IPS-NIHi11 (cell line): ENCODE data around the gene GNA14.
"Not testable (repeated sequence)": the region's sequence is repeated elsewhere in the genome, so short reads cannot be mapped to it uniquely, and the experiment has no call there.

Experiments
- DNase-seq: peaks from one replicate; pipeline ENCODE4 v3.0.0; 2012; ENCODE audit warnings: mixed read lengths, low spot score

Gene GNA14

DNA sequence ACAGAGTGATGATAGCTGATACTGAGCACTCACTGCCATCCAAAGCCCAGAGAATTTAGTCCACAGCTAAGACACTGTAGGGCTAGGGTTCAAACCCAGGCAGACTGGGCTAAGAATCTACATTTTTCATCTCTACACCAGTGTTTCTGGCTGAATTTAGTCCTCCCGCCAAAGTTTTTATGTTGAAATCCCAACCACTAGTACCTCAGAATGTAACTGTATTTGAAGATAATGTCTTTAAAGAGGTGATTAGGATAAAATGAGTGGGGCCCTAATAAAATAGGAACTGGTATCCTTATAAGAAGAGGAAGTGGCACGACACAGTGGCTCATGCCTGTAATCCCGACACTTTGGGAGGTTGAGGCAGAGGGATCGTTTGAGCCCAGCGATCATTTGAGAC is 4.3 kb downstream of the GNA14 start:
- DNase-seq = no peak

DNA sequence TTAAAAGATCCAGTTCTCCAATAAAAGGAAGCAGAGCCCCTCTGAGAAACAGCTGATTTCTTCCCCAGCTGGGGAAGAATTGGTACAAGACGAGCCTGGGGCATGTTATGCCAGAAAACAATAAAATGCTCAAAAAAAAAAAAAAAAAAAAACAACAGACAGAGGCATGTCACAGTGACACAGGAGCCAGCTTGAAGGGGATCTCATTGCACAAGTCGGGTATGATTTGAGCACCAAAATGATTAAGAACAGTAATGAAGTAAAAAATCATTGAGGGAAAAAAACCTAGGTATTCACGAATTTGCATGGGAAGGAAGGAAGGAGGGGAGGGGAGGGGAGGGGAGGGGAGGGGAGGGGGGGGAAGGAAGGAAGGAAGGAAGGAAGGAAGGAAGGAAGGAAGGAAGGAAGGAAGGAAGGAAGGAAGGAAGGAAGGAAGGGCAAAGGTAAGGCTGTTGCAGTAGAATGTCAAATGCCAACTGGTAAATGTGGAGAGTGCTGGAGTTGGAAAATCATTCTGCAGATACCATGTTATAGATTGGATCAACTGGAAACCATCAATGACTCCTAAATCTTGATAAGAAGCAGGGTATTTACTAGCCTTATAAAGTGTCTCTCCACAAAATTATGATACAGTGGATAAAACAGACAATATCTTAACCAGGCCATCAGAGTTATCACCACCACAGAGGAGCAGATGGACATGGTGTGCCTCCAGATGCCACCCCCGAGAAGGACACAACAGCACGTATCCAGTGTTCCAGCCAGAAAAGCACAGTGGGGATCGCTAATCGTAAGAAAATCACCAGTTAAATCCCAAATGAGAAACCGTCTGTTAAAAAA is 7.2 kb downstream of the GNA14 start:
- no peak for DNase-seq

DNA sequence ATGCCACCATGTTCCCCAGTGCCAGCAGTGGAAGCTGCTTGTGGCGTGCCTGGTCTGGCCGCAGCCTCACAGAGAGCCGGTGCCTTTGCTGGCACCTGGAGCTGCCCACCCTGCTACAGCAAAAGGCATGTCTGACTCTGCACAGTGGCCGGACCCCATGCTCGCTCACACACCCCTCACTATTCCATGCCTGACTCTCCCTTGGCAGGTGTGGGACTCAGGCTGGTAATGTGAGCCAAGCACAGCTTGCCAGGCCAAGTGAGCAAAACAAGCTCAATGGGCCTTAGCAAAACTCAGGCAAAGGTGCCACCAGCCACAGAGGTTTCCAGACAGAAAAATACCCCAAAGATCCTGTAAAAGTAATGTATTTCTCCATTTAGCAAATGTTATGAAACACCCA is 15.5 kb downstream of the GNA14 start:
- no peak for DNase-seq

DNA sequence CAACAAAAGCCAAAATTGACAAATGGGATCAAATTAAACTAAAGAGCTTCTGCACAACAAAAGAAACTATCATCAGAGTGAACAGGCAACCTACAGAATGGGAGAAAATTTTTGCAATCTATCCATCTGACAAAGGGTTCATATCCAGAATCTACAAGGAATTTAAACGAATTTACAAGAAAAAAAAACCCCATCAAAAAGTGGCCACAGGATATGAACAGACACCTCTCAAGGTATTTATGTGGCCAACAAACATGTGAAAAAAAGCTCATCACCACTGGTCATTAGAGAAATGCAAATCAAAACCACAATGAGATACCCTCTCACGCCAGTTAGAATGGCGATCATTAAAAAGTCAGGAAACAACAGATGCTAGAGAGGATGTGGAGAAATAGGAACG is 19.3 kb downstream of the GNA14 start:
- not testable (repeated sequence) for DNase-seq

DNA sequence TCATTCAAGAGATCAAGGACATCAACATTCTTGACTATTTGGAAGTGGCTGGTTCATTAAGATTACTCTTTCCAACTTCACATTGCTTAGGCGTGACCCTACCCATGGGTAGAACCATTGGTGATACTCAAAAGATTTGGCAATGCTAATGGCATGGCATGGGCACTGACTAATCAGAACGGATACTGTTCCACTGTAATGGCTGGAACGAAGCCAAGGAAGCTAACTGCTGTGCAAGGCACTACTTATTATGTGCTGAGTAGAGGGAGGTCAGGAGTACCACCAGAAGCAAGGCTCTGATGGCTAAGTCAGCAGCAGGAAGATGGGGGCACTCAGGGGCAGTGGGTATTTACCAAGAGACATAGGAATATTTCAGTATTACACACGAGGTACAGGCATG is 31.9 kb downstream of the GNA14 start:
- DNase-seq = no peak

DNA sequence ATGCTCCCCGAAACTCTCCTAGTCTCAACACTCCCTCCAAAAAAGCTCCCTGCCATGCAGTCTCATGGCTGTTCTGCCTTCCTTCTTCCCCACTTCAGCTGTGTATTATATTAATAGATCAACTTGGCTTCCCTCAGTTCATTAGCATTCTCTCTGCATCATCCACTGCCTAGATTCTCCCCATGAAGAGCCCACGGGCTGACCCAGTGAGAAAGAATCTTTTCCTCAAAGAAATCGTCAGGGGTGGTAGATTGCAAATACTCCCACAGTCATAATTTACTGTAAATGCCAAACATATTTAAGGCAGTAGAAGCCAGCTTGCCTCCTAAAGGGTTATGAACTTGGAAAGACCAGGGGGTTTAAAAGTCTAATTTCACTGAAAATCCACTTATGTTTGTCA is 33.5 kb downstream of the GNA14 start:
- DNase-seq = no peak

DNA sequence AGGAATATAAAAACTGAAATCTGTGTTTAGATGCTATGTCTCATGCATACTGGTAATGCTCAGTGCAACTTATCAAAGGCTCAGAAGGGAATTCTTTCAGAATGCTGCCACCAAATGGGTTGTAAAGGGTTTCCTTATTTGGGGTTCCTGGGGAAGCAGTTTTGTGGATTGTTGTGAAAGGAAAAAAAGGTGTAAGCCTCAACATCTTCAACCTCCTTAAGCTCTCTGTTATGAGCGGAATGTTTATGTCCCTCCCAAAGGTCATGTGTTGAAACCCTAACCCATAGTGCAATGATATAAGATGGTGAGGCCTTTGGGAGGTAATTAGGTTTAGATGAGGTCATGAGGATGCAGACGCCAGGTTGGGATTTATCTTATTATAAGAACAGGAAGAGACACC is 41.6 kb downstream of the GNA14 start:
- no peak for DNase-seq

DNA sequence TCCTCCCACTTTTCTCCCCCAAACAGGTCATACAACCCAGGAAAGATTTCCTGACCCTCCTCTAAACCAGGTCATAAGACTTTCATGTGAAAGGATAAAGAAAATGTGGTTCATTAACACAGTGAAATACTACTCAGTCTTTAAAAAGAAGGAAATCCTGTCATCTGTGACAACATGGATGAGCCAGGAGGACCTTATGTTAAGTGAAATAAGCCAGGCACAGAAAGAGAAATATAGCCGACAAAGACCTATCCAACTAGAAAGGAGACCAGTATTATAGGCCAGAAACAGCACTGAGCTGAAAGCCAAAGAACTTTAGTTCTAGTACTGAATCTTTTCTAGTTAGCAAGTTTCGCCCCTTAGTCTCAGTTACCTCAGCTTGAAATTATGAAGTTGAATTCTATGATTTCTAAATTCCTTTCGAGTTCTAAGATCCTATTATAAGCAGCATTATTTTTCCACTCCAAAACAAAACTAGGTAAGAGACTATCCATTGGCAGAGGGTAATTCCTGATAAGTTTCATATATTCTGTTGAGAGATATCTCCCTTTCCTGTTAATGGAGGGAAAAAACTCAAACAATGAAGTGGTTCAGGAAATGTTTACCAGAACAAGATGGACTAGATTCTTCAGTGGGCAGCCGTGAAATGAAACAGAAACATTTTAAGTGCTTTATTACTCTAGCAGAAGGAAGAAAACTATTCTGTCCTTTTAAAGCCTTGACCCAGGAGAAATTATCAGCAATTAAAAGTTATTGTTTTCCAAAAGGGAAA is 42.5 kb downstream of the GNA14 start:
- no peak for DNase-seq

DNA sequence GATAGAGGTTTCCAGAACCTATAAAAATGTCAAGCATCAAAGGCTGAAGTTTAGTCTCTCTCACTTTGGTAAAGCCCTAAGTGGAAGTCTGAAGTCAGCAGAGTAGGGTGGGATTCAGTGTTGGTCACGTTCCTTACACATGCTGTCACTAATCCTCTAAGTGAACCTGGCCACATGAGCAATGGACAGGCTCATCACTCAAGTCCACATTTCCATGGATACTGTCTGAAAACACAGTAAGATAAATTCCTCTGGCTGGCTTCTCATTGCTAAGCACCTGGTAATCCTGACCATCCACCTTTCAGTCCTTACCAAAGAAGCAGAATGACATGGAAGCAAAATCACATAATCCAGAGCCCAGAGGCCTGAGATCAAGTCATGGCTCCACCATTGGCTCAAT is 43.8 kb downstream of the GNA14 start:
- DNase-seq = no peak

DNA sequence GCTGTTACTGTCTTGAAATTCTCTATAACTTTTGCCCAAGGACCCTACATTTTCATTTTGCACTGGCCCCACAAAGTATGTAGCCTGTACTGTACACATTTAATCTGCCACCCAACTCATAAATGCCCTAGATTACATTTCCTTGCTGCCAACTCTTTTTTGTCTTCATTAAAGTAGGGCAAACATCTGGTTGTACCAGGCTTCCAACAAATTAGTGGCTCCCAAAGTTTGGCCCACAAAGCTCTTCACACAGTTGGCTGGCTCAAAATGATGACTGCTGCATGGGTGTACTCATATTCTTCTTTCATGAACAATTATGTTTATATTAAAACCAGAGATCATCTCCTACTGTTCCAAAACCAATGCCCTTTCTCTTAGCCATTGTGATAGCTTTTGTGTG is 45.3 kb downstream of the GNA14 start:
- no peak for DNase-seq

DNA sequence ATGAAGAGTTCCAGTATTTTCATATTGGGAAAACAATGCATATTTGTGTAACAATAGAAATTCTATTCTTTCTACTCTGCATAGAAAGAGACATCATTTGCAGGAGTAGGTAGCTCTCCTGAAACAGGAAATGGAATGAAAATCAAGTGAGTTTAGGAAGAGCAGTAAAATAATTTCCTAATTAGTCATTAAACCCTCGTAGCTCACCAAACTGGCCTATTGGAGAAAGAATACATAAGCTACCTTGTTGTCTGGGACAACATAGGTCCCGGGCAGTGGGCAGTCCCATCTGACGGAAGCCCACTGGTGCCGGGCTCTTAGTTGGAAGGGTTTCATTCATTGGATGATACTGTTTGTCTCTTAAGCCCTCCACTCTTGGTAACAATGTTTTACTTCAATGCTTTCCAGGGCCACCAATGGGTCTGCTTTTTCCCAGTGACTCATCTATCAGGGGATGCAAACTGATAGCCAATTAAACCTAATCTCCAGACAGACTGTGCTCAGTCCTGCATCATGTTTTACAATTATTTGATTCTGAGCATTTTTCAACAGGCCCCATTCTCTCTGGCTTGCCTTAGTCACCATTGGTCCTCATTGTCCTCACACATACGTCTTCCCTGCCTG is 46.5 kb downstream of the GNA14 start:
- no peak for DNase-seq

DNA sequence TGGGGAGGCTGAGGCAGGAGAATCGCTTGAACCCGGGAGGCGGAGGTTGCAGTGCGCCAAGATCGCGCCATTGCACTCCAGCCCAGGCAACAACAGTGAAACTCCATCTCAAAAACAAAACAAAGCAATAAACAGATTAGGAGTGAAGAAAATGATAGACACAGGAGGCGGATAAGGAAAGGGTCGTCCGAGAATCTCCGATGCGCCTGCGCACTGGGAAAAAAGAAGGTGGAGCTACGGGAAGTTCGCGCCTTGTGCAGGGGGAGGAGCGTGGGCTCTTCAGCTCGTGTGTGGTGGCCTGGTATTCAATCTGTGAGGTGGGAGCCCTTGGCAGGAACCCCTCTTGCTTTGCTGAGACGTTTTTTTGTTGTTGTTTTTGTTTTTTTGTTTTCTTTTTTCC is 47.3 kb downstream of the GNA14 start:
- DNase-seq = no peak

DNA sequence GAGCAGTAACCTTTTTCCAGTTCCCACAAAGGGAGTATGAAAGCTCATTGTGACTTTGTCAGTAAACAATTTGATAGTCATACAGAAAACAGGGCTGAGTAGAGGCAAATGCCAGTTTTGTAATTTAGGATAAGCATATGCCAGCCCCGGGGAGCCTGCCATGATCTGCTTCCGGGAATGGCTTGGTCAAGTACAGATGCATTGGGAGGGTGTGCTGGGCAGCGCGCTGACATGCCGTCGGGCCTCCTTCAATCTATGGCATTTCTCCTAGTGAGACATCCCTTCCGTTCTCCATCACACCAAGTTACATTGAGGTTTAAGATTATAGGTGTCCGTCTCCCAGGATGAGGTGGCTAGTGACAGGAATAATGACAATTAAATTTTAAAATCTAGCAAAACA is 48.6 kb downstream of the GNA14 start:
- no peak for DNase-seq

DNA sequence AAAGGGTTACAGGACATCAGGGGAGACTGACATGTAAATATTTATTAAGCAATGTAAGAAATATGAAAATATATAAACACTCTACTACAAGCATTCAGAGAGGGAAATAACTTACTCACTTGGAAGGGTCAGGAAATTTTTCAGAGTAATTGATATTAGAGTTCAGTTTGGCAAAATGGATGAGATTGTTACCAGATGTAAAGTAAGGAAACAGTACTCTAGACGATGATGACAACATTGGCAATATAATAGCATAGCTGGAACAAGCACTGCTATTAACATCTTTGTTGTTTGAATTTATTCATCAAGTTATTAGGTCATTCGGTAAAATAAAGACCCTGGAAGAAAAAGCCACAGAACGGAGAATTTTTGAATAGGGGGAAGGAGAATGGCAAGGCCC is 49.1 kb downstream of the GNA14 start:
- DNase-seq = no peak

DNA sequence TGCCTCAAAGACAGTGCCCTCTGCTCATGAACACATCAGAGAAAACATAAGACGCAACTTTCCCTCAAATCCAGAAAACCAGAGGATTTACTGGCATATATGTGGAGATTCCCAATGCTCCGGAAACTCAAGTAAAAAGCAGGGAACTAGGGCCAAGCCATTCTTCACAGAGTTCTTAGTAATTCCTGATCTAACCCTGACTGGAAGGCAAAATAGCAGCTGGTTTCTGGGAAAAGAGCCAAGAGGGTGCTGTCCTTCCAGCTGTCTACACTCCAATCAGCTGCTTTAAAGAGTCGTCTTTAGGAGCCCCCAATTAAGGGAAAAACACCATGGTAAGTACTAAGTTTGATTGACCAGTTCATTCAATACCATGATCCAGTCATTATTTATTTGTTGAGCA is 49.6 kb downstream of the GNA14 start:
- no peak for DNase-seq

DNA sequence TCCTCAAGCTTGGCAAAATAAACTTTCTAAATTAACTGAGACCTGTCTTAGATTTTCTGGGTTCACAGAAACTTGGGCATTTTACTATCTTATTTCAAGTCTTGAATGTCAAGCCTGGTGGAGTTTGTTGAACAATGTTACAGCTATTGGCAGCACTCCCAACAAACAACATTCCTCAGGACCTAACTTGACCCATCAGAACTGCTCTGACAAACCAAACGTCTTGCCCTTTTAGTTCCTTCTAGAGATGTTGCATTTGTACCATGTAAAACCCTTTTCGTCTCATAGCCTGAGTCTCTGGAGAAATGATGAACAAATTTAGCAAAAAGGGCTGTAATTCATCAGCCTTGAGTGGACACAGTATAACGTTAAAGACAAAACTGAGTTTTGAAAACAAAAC is 51.1 kb downstream of the GNA14 start:
- DNase-seq = no peak

DNA sequence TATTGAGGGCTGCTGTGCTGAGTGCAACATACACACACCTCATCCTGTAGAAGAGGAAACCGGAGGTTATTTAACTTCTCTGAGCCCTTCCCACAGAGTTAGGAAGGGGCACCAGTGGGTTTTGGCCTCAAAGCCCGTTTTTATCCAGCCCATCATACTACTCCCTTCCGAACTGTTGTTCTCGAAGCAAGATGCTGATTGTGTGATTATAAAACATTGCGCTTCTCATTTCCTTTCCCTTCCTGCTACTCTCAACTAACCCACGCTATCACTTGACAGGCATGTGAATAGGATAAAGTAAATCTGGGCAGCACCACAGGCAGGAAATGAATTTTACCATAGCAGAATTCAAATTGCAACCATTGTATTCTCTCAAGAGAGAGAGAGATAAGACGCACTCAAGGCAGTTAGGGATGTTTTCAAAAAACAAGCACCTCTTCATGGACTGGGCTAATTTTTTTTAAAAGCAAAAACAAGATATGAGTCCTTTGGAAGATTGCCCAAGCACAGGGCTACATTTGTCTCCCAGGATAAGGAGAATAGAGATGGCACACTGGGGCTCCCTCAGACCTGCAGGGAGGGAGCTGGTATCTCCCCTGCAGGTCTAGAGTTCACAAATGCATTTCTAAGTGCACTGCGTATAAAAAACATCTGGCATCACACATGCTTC is 52.6 kb downstream of the GNA14 start:
- no peak for DNase-seq

DNA sequence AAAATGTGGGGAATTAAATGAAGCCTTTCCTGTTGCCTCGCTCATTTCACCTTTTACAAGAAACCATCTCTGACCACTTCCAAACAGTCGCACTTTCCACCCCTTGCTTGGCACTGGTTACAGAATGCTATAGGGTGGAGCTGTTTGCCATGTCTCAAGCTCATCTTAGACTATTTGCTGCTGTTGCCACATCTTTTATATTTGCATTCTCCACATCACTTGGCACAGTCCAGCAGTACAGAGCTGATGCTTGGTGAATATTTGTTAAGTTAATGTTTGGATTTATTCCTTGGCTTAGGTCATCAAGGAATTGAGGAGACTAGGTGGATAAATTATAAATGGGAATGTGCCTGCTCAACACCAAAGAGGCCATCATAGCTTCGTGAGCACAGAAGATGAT is 53.2 kb downstream of the GNA14 start:
- no peak for DNase-seq

DNA sequence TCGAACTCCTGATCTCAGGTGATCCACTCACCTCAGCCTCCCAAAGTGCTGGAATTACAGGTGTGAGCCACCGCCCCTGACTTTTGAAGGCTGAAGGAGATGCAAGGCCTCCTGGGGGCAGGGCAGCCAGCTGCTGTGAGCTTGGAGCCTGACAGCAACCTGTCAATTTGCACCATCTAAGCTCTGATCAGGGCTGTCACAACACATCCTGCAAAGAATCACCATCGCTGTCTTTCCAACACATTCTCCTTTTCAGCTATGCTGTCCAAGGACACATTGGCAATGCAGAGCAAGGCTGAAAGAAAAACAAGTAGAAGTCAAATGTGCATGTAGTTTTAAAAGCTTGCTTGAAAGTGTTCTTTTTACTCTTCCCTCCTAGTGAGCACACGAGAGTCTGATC is 54.6 kb downstream of the GNA14 start:
- no peak for DNase-seq

DNA sequence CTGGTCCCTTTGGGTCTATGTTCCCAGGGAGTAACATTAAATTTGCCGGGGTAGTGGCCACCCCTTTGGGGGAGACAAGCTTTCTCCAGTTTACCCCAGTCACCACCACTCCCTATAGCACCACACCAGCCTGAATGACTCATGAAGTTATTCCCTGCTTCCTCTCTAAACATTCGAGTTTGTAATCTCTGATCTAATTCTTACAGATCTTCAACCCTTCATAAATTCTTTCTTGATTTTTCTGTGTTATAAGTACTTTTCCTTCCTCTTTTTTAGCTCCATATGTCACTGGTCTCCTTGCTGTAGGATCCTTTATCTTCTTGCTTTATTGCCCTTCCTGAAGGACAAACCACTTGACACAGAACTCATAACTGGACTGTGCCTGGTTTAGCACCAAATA is 55.6 kb downstream of the GNA14 start:
- DNase-seq = no peak

DNA sequence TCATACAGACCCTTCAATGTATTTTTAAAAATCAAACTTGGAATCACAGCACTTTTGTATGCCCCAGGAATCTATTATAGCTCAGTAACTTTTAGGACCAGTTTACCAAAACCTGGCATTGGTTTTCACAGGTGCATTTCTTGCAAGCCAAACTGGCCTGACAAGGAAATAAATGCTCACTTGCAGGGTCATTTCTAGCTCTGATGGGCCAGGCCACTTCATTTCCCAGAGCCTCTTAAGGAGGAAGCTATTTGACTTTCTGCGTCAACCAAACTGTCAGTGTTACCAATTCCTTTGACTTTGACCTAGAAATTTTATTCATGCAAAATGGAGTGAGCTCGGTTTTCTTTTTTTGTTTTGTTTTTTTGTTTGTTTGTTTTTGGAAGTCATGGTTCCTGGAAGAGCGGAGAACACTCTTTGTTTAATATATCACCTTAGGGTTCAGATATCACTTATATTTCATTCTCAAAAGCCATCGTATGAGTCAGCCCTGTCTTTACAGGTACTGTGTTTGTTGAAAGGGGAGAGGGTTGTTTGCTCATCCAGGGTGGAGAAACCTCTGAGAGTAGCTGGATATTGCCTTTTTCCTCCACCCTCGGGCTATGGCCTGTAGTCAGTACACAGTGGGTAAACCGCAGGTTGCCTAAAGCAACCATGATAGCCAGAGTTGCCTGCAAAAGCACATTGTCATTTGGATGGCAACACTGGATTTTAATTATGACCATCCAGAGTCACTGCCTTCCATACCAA is 58.9 kb downstream of the GNA14 start:
- DNase-seq = no peak
